ENCODE data around the gene BAIAP2. TPM values are rescaled to one million over a fixed set of nuclear protein-coding genes. Genes with fewer than 3 reads are reported as not detected.

The BAIAP2 gene
- total RNA-seq = 48.7 and 60.3 TPM in 2 replicates

- H3K4me3 ChIP-seq (ENCODE audit: low read depth, low read length) = peak within 1 kb of the TSS; percentile 72
- H3K36me3 ChIP-seq (ENCODE audit: control insufficient read depth, insufficient read depth, low read length) = peaks cover 19% of the 10 kb centered on the region
- H3K27me3 ChIP-seq (ENCODE audit: control insufficient read depth, insufficient read depth, low read length) = no peaks in the 10 kb centered on the region
- TF ChIP-seq CTCF (IDR thresholded peaks at IDR 0.05; ENCODE audit: insufficient read depth, low read length, severe bottlenecking) = no peak
- FAIRE-seq (no peak), DNase-seq (ENCODE audit: low read depth) (peak; percentile 67)
Measured at GRCh38 chr17:81034779-81035520, at the start of gene BAIAP2. Gene BAIAP2, plus strand, starts transcription at chr17:81035151. Its CDS starts 104 bp downstream, at chr17:81035255.

- H3K27me3 ChIP-seq (ENCODE audit: control insufficient read depth, insufficient read depth, low read length) = peaks cover 2% of the 10 kb centered on the region
- DNase-seq (ENCODE audit: low read depth) = no peak
- no peak for FAIRE-seq
- no peaks in the 10 kb centered on the region for H3K36me3 ChIP-seq (ENCODE audit: control insufficient read depth, insufficient read depth, low read length)
- no peak for TF ChIP-seq CTCF (IDR thresholded peaks at IDR 0.05; ENCODE audit: insufficient read depth, low read length, severe bottlenecking)
- no peak overlapping the region for H3K4me3 ChIP-seq (ENCODE audit: low read depth, low read length)
Measured at GRCh38 chr17:80986046-80986445, 48.9 kb upstream of the BAIAP2 start.

GRCh38 chr17:80986816-80987475 lies 48.0 kb upstream of the BAIAP2 start:
- FAIRE-seq (no peak), DNase-seq (ENCODE audit: low read depth) (no peak)
- no peak for TF ChIP-seq CTCF (IDR thresholded peaks at IDR 0.05; ENCODE audit: insufficient read depth, low read length, severe bottlenecking)
- Histone ChIP-seq H3K4me3 (ENCODE audit: low read depth, low read length) (no peak overlapping the region), H3K27me3 (ENCODE audit: control insufficient read depth, insufficient read depth, low read length) (peaks cover 2% of the 10 kb centered on the region), H3K36me3 (ENCODE audit: control insufficient read depth, insufficient read depth, low read length) (no peaks in the 10 kb centered on the region)

GRCh38 chr17:80987941-80988461 lies 47.0 kb upstream of the BAIAP2 start:
- no peak for DNase-seq (ENCODE audit: low read depth)

GRCh38 chr17:80989586-80989913 lies 45.4 kb upstream of the BAIAP2 start:
- FAIRE-seq (no peak), DNase-seq (ENCODE audit: low read depth) (no peak)
- no peaks in the 10 kb centered on the region for H3K36me3 ChIP-seq (ENCODE audit: control insufficient read depth, insufficient read depth, low read length)
- TF ChIP-seq CTCF (IDR thresholded peaks at IDR 0.05; ENCODE audit: insufficient read depth, low read length, severe bottlenecking) = no peak
- no peak overlapping the region for H3K4me3 ChIP-seq (ENCODE audit: low read depth, low read length)
- H3K27me3 ChIP-seq (ENCODE audit: control insufficient read depth, insufficient read depth, low read length) = no peaks in the 10 kb centered on the region

More at GRCh38 chr17:80987941-80988461, 47.0 kb upstream of the BAIAP2 start:
- H3K36me3 ChIP-seq (ENCODE audit: control insufficient read depth, insufficient read depth, low read length) = no peaks in the 10 kb centered on the region
- H3K27me3 ChIP-seq (ENCODE audit: control insufficient read depth, insufficient read depth, low read length) = no peaks in the 10 kb centered on the region
- H3K4me3 ChIP-seq (ENCODE audit: low read depth, low read length) = no peak overlapping the region
- TF ChIP-seq CTCF (IDR thresholded peaks at IDR 0.05; ENCODE audit: insufficient read depth, low read length, severe bottlenecking) = no peak
- no peak for FAIRE-seq

Measured in bronchial epithelial cell (primary cell).